NCI-H446 treated with DMSO at 0.1 percent for 48 hours (cell line): Measurements from ENCODE around the gene TSPAN10.
A peak's percentile ranks its signal among the peaks of the same experiment; 100 is the strongest.
"Not testable (repeated sequence)": the region's sequence is repeated elsewhere in the genome, so short reads cannot be mapped to it uniquely, and the experiment has no call there.

ENCODE experiments used
- DNase-seq: peaks from one replicate; lab custom pipeline; 2025; lab: John Stamatoyannopoulos, UW

TSPAN10 gene

DNA sequence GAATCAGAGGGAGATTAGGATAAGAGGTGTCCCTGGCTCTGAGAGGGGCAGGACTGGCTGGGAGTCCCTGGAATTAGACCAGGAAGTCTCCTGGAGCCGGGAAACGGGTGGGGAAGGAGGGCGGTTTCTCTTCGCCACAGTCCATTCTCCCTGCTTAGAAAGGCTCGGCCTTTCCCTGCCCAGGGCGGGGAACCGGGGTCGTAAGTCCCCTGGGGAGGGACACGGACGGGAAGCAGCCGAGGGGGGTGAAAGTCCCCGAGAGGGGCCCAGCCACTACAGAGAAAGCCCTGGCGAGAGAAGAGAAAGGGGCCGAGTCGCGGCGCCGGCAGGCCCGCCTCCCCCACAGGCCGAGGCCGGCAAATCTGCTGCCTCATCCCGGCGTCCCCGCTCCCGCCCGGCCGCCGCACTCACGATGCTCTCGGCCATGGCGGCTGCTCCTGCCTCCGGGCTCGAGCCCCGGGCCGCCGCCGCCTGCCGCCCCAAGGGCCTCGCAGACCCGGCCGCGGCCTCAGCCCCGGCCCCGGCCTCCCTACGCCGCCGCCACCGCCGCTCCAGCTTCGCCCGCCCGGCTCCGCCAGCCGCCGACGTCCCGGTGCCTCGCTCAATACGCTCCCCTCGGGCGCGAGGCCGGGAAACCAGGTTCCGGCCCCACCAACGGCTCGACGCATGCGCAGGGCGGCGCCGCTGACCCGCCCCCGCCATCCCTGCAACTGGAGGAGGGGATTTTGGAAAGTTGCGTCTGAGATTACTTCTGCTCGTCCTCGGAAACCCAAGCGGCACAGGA is at the start of gene TSPAN10, which contains the start of gene NPLOC4:
Gene TSPAN10 (plus strand): TSS at position 692 of the 784 bp plus-strand sequence. CDS start 5,217 bp downstream, outside the sequence.
Gene NPLOC4 (minus strand): TSS at position 608 of the 784 bp plus-strand sequence. CDS start 182 bp downstream, at position 426.
- peak; percentile 45 for DNase-seq

DNA sequence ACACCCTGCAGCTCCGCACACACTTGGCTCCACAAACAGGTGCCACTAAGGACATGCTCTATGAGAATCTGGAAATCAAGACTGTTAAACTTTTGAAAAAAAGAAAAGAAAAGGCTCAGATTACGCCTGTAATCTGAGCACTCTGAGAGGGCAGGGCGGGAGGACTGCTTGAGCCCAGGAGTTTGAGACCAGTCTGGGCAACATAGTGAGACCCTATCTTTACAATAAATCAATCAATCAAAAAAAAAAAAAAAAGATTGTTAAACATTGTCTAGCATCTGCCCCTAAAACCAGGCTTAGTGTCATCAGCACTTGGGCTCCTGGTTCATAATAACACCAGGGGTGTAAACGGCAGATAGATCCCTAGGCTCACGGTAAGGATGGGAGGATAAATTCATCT is 47.4 kb upstream of the TSPAN10 start:
- no peak for DNase-seq

GRCh38 chr17:81590121-81590520 is 46.9 kb upstream of the TSPAN10 start:
- DNase-seq, result no peak

DNA sequence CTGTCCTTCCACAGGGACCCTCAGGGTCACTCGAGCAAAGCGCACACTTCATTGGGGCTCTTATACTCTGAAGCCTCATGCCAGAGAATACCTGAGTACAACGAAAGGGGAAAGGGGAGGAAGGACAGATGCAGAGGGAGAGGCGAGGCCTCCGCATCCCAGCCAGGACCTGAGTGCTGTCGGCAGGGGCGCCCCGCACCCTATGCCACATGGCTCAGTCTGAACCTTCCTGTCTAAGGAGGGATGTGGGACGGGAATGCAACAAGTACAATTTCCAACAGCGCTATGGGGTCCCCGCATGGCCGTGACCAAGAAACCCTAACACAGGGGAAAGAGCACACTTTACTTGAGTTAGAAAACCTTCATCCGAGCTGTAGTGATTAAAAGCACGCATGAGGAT is 45.0 kb upstream of the TSPAN10 start:
- no peak for DNase-seq

DNA sequence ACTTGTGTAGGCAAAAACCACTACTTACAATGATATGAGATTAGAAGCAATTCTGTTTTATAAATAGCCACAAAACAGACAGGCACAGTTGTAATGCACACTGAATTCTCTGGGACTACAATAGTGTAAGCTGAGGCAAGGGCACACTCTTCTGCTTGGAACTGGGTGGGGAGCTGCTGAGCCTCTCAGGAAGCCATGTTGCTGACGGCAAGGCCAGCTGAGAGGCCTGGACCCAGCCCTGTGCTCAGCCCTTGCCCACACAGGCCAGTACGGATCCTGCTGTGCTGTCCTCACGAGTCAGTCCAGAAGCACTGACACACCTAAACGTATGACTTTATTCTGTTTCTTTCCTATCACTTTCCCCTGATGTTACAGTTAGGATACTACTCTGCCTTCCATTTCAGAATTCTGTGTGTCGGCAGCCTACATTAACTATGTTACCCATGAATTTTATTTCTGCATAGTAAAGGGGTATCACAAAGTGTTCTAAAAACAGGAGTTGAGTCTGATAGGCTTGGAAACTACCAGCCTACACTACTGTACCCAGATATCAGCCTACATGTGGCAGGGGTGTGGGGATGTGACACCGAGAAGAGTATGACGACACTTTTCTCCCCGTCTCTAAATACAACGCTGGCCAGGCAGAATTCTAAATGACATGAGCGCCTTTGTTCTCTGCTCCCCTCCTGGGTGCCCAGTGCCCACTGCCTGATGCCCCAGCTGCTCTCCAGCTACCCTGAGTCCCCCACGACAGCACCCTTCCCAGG is 43.7 kb upstream of the TSPAN10 start:
- no peak for DNase-seq

- DNase-seq, result no peak
These were observed 37.1 kb upstream of the TSPAN10 start for GRCh38 chr17:81599719-81600486.

GRCh38 chr17:81601525-81602120 is 35.4 kb upstream of the TSPAN10 start:
- peak; percentile 49 for DNase-seq

GRCh38 chr17:81603846-81604610 is 33.0 kb upstream of the TSPAN10 start:
- DNase-seq, result no peak

DNA sequence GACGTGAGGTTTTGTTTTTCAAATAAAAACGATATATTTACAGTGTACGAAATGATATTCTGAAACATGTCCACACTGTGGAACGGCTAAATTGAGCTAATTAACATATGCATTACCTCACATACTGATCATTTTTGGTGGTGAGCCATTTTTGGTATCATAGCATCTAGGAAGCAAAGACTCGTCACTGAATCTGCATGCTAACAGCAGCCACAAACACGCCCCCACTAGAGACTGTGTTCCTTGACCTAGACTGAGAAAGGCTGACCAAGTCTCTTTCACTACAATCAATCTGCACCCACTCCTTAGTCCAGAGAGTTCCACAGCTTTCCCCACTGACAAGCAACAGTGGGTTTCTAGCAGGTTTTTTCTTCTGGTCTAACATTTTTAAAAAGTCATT is 29.6 kb upstream of the TSPAN10 start:
- DNase-seq, result no peak

- no peak for DNase-seq
These were observed 28.9 kb upstream of the TSPAN10 start for GRCh38 chr17:81608082-81608481.

GRCh38 chr17:81608605-81609004 is 28.4 kb upstream of the TSPAN10 start:
- no peak for DNase-seq

DNA sequence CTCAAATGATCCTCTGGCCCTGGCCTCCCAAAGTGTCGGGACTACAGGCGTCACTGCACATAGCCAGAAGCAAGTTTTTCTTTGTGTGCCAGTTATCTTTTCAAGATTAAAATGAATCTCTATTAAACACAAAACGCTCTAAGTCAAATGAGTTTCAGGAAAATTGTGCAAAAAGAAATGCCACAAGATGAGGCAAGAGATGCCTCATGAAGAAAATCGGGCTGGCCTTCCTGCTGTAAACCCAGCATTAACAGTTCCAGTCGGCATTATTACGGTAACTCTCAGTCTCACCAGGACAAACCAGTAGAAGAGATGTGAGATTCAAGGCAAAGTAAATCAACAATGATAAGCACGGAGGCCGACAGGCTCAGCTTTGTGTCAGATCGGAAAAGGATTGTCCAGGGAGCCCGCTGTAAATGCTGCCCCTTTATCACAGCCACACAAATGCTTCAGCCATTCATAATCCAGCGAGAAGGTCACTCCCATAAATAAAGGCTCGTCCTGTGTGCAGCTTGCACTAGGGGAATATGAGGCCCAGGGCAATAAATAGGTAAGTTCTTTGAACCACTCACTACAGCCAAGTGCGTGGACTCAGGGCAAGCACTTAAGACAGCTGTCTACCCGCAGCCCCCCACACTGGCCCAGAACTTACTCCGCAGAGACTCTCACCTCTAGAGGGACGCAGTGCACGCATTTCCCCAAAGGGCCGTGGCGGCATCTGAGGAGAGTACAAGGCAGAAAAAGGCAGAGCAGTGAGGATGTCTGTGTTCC is 27.3 kb upstream of the TSPAN10 start:
- DNase-seq, result no peak

DNA sequence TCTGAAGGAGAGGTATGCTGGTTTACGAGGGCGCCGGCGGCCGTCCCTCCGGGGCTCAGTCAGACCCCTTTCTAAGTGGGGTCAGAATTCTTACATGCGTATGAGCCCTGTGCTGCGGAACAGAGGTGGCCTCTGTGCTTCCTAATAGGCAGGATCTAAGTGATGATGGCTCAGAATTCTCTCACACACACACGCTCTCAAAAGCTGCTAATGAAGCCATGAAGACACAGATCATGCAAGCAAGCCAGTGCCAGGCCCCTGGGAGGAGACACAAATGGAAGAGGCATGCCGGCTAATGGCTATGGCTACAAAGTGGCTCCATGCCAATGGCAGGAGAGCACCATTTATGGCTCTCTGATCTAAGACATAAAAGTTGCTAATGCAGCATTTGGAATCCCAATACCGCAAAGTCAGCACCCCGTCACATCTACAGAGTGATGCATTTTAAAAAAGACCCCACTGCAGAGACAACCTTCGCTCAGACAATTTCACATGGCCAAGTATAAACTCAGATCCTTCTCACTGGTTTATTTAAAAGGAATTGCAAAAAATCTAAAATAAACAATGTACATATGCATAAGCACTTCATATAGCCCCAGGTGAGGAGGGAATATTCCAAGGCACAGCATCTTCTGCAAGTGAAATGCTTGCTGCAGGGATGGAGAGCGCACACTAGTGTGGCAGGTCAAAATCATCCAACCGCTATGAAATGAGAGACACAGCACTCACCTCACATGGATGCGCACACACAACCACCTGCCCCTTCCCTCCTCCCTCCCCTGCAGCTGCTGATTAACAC is 24.6 kb upstream of the TSPAN10 start:
- no peak for DNase-seq

DNA sequence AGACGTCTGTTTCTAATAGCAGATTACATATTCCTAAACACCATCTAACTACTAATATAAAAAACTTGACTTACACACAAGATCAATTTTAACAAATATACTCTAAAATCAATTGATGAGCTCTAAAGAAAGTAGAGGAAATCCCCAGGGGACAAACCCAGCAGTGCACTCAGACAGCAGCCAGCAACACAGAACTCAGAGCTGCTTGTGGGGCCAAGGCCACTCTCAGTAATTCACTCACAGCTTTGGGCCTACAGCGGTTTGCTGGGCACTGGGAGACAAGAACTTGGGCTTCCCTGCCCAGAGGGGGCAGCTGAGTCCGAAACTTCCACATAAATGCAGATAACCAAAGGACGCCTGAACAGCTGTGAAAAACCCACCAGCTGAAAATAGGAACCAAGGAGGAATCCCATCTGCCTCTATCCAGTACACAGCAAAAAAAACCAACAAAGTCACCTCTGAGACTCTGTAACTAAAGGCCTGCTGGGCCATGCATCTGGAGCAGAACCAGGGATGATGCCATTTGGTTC is 21.5 kb upstream of the TSPAN10 start:
- no peak for DNase-seq

- DNase-seq, result no peak
These were observed 20.1 kb upstream of the TSPAN10 start for GRCh38 chr17:81616877-81617276.

- not testable (repeated sequence) for DNase-seq
These were observed 18.7 kb upstream of the TSPAN10 start for GRCh38 chr17:81618307-81618706.

GRCh38 chr17:81621494-81622130 is 15.4 kb upstream of the TSPAN10 start:
- DNase-seq, result no peak

DNA sequence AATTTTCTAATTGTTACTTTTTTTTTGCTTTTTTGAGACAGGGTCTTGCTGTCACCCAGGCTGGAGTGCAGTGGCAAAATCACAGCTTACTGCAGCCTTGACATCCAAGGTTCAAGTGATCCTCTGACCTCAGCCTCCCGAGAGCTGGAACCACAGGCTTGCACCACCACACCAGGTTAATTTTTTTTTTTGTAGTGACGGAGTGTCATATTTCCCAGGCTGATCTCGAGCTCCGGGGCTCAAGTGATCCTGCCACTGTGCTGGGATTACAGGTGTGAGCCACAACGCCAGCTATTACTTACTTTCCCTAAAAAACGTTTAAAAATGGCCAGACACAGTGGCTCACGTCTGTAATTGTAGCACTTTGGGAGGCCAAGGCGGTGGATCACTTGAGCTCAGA is 6.7 kb upstream of the TSPAN10 start:
- DNase-seq, result no peak

DNA sequence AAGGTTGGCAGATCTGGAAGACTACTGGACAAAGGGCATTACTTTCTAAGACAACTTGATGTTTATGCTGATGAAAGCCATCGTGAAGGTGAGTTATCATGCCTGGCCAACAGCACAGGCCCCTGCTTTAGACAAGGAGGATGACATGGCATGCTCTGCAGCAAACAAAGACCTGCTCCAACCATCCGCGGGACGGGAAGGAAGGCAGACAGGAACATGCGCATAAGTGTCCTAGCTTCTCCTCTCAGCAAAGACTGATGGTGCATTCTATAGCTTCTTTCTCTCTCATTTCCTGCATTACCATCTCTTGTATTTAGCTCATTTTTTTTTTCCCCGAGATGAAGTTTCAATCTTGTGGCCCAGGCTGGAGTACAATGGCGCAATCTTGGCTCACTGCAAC is 5.5 kb upstream of the TSPAN10 start:
- DNase-seq, result no peak
